ENCODE results near the gene HGF. TPM values are rescaled to one million over a fixed set of nuclear protein-coding genes. Genes with fewer than 3 reads are reported as not detected.
"Not testable (repeated sequence)": the region's sequence is repeated elsewhere in the genome, so short reads cannot be mapped to it uniquely, and the experiment has no call there.

The HGF gene
- total and polyA plus RNA-seq, 12 donors, result 1.2 to 5.8 (median 2.5) TPM

GRCh38 chr7:81725812-81726127, 44.1 kb downstream of the HGF start:
- Histone ChIP-seq H3K36me3 (peaks cover 0 to 21% (median 0%) of the 10 kb centered on the region in 9 donors), H3K9me3 (no peaks in the 10 kb centered on the region), H3K27ac (no peak overlapping the region), H3K4me1 (peaks cover 0 to 3% (median 0%) of the 10 kb centered on the region in 9 donors), H3K4me3 (no peak overlapping the region), H3K27me3 (no peaks in the 10 kb centered on the region)
- WGBS, 2 donors, result 32 to 51% methylated on average over 6 of the region's 6 CpGs
- intact Hi-C loops (cut with DNase I), result loop anchor here in 1 of 10 donors (10.0 kb wide), 1 partner anchor 221 kb away; no protein-coding TSS in a partner anchor
- no peak for TF ChIP-seq CTCF (IDR thresholded peaks at IDR 0.05)
- DNase-seq (peak in 1 of 2 donors; percentile 8), ATAC-seq (peak in 3 of 8 donors; percentile 57 to 70 (median 58))

- intact Hi-C loops (cut with DNase I), result loop anchor here in 1 of 10 donors (10.0 kb wide), 1 partner anchor 220 kb away; no protein-coding TSS in a partner anchor
- TF ChIP-seq CTCF (IDR thresholded peaks at IDR 0.05), result no peak
- no peak for ATAC-seq
These were observed 44.6 kb downstream of the HGF start for GRCh38 chr7:81725003-81725811.

GRCh38 chr7:81722250-81722649, 47.6 kb downstream of the HGF start:
- not testable (repeated sequence) for DNase-seq, H3K27ac ChIP-seq, H3K27me3 ChIP-seq, H3K9me3 ChIP-seq, ATAC-seq, H3K4me3 ChIP-seq, H3K4me1 ChIP-seq
- intact Hi-C loops (cut with DNase I), result loop anchor here in 1 of 10 donors (10.0 kb wide), 1 partner anchor 217 kb away; no protein-coding TSS in a partner anchor
- 95 to 98% methylated on average over 8 of the region's 8 CpGs for WGBS, 2 donors
- peaks cover 0 to 21% (median 0%) of the 10 kb centered on the region in 9 donors for H3K36me3 ChIP-seq

More at GRCh38 chr7:81725003-81725811, 44.6 kb downstream of the HGF start:
- Histone ChIP-seq H3K27ac (no peak overlapping the region), H3K36me3 (peaks cover 0 to 21% (median 0%) of the 10 kb centered on the region in 9 donors), H3K4me1 (peaks cover 0 to 3% (median 0%) of the 10 kb centered on the region in 9 donors), H3K4me3 (no peak overlapping the region), H3K9me3 (no peaks in the 10 kb centered on the region), H3K27me3 (no peaks in the 10 kb centered on the region)
- 94 to 95% methylated on average over 2 of the region's 2 CpGs for WGBS, 2 donors
- no peak for DNase-seq

DNA sequence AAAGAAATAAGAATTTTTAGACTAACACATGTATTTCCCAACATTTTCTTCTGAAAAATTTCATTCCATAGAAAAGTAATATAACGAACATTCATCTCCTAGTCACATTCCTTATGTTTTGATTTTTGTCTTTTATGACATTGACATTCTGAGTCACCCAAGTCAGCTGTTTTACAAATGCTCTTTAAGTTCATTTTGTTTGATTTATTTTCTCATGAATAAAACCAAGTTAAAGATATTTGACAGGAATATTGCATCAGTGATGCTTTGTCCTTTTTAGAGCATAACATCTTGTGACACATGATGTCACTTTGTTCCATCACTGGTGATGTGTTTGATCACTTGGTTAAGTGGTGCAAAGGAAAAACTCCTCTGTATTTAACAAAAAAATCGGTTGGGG, 48.4 kb downstream of the HGF start:
- 79% methylated on average over 2 of the region's 2 CpGs for WGBS, 2 donors
- no peak for ATAC-seq

More for the DNA sequence above, 48.4 kb downstream of the HGF start:
- Histone ChIP-seq H3K36me3 (peaks cover 0 to 21% (median 0%) of the 10 kb centered on the region in 9 donors), H3K27me3 (no peaks in the 10 kb centered on the region), H3K4me3 (no peak overlapping the region), H3K9me3 (no peaks in the 10 kb centered on the region), H3K4me1 (peaks cover 0 to 3% (median 0%) of the 10 kb centered on the region in 9 donors), H3K27ac (no peak overlapping the region)
- intact Hi-C loops (cut with DNase I), result loop anchor here in 1 of 10 donors (10.0 kb wide), 1 partner anchor 217 kb away; no protein-coding TSS in a partner anchor
- no peak for DNase-seq
- TF ChIP-seq CTCF (IDR thresholded peaks at IDR 0.05), result no peak

Data from heart right ventricle (tissue), 16 donors.